ENCODE measurements around the gene ITPKB.
A peak's percentile ranks its signal among the peaks of the same experiment; 100 is the strongest.

Gene ITPKB

DNA sequence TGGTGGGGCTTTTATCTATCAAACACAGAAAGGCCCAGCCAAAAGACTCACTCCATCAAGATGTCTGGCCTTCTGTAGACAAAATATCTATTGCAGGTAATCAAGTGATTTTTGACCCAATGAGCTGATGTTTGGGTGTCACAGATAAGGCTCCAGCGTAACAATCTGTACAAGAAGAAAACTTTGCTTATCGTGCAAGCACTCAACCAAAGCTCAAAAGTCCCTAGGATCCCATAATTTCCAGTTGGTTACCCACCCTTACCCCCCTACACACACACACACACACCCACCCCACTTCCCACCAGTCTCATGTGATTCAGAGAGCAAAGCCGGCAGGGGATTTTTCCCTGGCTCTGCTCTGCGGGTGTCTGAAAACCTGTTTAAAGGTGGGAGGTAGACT is 5.8 kb downstream of the ITPKB start:
- peak; percentile 50 for FAIRE-seq
- DNase-seq (ENCODE audit: insufficient read length, low spot score) = no peak
- TF ChIP-seq POLR2AphosphoS5 (IDR thresholded peaks at IDR 0.05; ENCODE audit: low read depth, low read length) = peak; percentile 13; the same call in 1 of the 2 replicates
- no peak for TF ChIP-seq SPI1 (IDR thresholded peaks at IDR 0.05; ENCODE audit: low read depth, low read length)
- peak; percentile 28 for TF ChIP-seq PAX5 (IDR thresholded peaks at IDR 0.05; ENCODE audit: insufficient read depth, low read length, severe bottlenecking)
- TF ChIP-seq TAF1 (IDR thresholded peaks at IDR 0.05; ENCODE audit: low read depth, low read length) = no peak
- no peak for TF ChIP-seq POLR2A (IDR thresholded peaks at IDR 0.05; ENCODE audit: low read depth, low read length)
- TF ChIP-seq POU2F2 (IDR thresholded peaks at IDR 0.05; ENCODE audit: low read depth, low read length) = peak; percentile 35; the same call in 1 of the 2 replicates

DNA sequence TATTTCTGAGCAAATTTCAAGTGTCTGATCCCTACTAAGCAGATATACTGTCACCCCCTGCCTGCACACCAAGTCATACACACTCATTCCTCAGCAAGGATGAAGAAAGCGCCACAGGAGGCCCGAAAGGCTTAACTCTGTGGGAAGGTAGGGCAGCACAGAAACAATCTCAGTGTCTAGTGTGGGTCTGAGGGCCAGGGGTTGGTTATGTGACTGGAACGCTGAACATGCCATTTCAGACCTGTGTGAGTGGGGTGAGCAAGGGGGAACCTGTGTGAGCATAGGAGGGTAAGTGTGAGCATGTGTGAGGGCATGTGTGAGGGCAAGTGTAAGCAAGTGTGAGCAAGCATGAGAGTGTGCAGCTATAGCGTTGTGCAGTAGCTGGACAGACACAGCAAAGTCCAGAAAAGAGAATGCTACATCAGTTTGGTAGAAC is 6.2 kb downstream of the ITPKB start:
- FAIRE-seq (peak; percentile 81), DNase-seq (ENCODE audit: insufficient read length, low spot score) (no peak)
- TF ChIP-seq TAF1 (IDR thresholded peaks at IDR 0.05; ENCODE audit: low read depth, low read length) = no peak
- no peak for TF ChIP-seq SPI1 (IDR thresholded peaks at IDR 0.05; ENCODE audit: low read depth, low read length)
- peak; percentile 54; the same call in 1 of the 2 replicates for TF ChIP-seq POLR2AphosphoS5 (IDR thresholded peaks at IDR 0.05; ENCODE audit: low read depth, low read length)

DNA sequence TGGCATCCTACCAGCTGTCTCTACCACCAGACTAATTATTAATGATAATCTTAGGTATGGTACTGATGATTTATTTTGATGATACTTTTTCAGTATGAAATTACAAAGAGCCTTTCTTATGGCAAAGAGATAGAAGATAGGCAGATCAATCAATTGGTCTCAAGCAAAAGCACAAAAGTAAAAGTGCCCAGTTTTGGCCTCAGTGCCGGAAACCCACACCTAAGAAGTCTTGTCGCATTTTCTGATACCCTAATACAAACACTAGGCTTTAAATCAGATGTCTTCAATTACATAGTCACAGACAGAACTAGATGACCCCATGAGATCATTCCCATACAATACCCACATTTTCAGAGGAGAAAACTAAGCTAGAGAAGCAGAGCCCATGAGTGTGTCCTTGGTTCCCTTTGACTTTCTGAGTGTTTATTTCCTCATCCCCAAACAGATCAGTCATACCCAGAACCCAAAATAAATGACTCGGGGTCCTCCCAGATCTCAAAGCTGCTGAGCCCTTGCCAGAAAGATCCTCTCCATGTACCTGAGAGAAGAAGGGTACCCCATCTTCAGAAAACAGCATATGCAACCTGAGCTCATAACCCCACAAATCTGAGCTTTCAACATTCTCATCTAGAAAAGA is 7.7 kb downstream of the ITPKB start:
- no peak for FAIRE-seq
- no peak for DNase-seq (ENCODE audit: insufficient read length, low spot score)

DNA sequence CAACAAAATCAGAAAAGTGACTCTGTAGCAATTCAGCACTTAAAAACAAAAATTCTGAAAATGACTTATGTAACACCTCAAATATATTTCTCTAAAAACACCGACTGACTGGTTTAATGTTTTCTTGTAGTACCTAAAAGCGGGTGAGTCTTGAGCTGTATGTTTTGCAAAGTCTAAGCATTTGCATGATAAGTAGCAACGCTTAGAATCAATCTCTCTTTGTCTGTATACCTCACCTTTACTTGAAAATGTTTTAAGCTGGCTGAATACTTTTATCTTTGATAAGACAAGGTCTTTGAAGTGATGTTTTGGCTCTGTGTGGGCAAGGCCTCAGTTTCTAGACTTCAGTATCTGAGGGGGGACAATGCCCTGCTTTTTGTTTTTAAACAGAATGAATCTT is 8.2 kb downstream of the ITPKB start:
- DNase-seq (ENCODE audit: insufficient read length, low spot score) (no peak), FAIRE-seq (no peak)
- TF ChIP-seq POU2F2 (IDR thresholded peaks at IDR 0.05; ENCODE audit: low read depth, low read length) = no peak

More for the DNA sequence above, 7.7 kb downstream of the ITPKB start:
- TF ChIP-seq TAF1 (IDR thresholded peaks at IDR 0.05; ENCODE audit: low read depth, low read length) (no peak), PAX5 (IDR thresholded peaks at IDR 0.05; ENCODE audit: insufficient read depth, low read length, severe bottlenecking) (no peak), POLR2AphosphoS5 (IDR thresholded peaks at IDR 0.05; ENCODE audit: low read depth, low read length) (no peak), POU2F2 (IDR thresholded peaks at IDR 0.05; ENCODE audit: low read depth, low read length) (no peak), SPI1 (IDR thresholded peaks at IDR 0.05; ENCODE audit: low read depth, low read length) (no peak), POLR2A (IDR thresholded peaks at IDR 0.05; ENCODE audit: low read depth, low read length) (no peak)

DNA sequence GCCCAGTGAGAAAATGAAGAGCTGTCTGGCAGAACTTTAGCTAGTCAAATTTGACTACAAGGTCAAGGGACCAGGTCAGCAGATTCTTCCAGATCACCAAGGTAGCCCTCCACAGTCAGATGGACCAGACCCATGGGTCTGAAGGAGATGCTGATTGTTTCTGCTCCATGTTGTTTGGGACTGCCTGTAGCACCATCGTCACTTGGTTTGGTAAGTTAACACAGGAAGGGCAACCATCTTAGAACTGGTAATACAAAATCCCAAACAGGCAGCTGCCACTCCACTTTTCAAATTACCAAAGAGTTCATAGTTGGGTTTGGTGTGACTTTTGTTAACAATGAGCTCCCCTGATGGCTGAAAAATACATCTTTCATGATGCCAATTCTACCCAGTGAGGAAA is 9.0 kb downstream of the ITPKB start:
- DNase-seq (ENCODE audit: insufficient read length, low spot score) (no peak), FAIRE-seq (peak; percentile 47)
- no peak for TF ChIP-seq POLR2AphosphoS5 (IDR thresholded peaks at IDR 0.05; ENCODE audit: low read depth, low read length)
- TF ChIP-seq TAF1 (IDR thresholded peaks at IDR 0.05; ENCODE audit: low read depth, low read length) = no peak
- TF ChIP-seq PAX5 (IDR thresholded peaks at IDR 0.05; ENCODE audit: insufficient read depth, low read length, severe bottlenecking) = no peak
- no peak for TF ChIP-seq SPI1 (IDR thresholded peaks at IDR 0.05; ENCODE audit: low read depth, low read length)
- no peak for TF ChIP-seq POU2F2 (IDR thresholded peaks at IDR 0.05; ENCODE audit: low read depth, low read length)
- TF ChIP-seq POLR2A (IDR thresholded peaks at IDR 0.05; ENCODE audit: low read depth, low read length) = no peak

DNA sequence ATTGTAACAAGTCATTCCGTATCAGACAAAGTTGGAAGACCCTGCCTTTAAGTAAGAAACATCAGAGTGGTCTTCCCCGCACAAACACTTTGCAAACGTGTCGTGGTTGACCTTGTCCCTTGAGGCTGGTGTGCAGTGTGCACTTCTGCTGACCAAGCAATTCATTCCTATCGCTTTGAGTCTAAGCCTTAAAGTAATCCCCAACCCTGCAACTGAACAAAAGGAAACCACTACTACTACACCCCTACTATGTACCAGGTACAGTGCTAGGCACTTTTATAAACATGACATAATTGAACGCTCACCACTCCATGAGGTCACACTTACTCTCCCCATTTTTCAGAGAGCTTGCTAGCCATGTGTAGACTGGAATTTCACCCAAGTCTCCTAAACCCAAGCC is 10.6 kb downstream of the ITPKB start:
- DNase-seq (ENCODE audit: insufficient read length, low spot score) (no peak), FAIRE-seq (peak; percentile 74)
- TF ChIP-seq SPI1 (IDR thresholded peaks at IDR 0.05; ENCODE audit: low read depth, low read length) = no peak
- no peak for TF ChIP-seq PAX5 (IDR thresholded peaks at IDR 0.05; ENCODE audit: insufficient read depth, low read length, severe bottlenecking)
- no peak for TF ChIP-seq POLR2AphosphoS5 (IDR thresholded peaks at IDR 0.05; ENCODE audit: low read depth, low read length)
- TF ChIP-seq POLR2A (IDR thresholded peaks at IDR 0.05; ENCODE audit: low read depth, low read length) = no peak
- no peak for TF ChIP-seq POU2F2 (IDR thresholded peaks at IDR 0.05; ENCODE audit: low read depth, low read length)

DNA sequence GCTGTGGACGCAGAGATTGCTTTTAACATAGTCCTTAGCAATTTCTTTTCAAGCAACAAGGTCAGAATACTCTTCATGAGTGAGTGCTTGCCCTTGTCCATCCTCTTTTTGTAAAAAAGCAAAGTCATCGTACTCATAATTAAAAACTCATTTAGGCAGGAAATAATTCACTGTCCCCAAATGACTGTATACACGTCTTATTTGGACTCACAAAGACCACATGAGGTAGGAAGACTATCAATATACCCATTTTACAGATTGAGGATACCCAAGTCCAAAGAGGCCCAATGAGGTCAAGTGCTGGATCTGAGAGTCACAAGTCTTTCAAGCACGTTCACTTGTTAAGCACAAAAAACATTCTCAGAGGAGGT is 13.2 kb downstream of the ITPKB start:
- no peak for TF ChIP-seq POU2F2 (IDR thresholded peaks at IDR 0.05; ENCODE audit: low read depth, low read length)
- no peak for TF ChIP-seq SPI1 (IDR thresholded peaks at IDR 0.05; ENCODE audit: low read depth, low read length)
- TF ChIP-seq PAX5 (IDR thresholded peaks at IDR 0.05; ENCODE audit: insufficient read depth, low read length, severe bottlenecking) = no peak
- TF ChIP-seq TAF1 (IDR thresholded peaks at IDR 0.05; ENCODE audit: low read depth, low read length) = no peak
- no peak for TF ChIP-seq POLR2AphosphoS5 (IDR thresholded peaks at IDR 0.05; ENCODE audit: low read depth, low read length)
- no peak for TF ChIP-seq POLR2A (IDR thresholded peaks at IDR 0.05; ENCODE audit: low read depth, low read length)
- DNase-seq (ENCODE audit: insufficient read length, low spot score) (no peak), FAIRE-seq (no peak)

DNA sequence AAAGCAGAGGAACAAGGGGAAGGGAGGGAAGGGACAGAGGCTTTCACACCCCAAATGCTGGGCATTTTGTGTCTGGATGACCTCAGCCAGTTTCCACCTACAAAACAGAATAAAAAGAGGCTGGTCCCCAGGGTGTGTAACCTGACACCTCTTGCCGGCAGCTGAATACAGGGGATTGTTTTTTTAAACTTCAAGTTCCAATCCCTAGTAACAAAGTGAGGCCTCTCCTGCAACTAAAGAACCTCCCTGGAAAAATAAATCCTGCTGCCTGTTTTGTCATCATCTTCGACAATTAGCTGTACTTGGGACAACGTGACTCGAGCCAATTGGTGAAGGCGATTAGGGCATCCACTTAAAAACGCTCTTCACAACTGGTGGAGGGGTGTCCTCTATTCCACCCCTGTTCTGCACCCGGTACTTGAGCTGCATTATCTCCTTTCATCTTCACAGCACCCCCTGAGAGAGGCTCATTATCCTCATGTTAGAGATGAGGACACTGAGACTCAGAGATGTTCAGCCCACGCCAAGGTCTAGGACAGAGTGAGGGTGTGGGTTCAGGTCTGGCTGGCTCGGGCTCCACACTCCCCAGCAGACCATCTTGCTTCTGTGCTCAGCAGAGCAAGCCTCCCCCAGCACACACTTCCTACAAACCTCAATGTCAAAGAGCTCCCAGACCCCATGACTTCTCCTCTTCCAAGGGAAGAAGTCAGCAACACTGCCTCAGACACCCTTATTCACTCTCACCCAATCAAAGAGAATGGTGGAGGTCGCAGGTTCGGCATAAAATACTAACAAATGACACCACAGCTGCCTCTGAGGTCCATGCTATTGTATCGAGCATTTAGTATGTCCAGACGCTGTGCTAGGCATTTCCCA is 15.2 kb downstream of the ITPKB start:
- DNase-seq (ENCODE audit: insufficient read length, low spot score) = no peak
- no peak for TF ChIP-seq SPI1 (IDR thresholded peaks at IDR 0.05; ENCODE audit: low read depth, low read length)
- no peak for TF ChIP-seq TAF1 (IDR thresholded peaks at IDR 0.05; ENCODE audit: low read depth, low read length)
- no peak for TF ChIP-seq POLR2AphosphoS5 (IDR thresholded peaks at IDR 0.05; ENCODE audit: low read depth, low read length)
- no peak for TF ChIP-seq POU2F2 (IDR thresholded peaks at IDR 0.05; ENCODE audit: low read depth, low read length)
- TF ChIP-seq POLR2A (IDR thresholded peaks at IDR 0.05; ENCODE audit: low read depth, low read length) = no peak
- peak; percentile 60 for FAIRE-seq

DNA sequence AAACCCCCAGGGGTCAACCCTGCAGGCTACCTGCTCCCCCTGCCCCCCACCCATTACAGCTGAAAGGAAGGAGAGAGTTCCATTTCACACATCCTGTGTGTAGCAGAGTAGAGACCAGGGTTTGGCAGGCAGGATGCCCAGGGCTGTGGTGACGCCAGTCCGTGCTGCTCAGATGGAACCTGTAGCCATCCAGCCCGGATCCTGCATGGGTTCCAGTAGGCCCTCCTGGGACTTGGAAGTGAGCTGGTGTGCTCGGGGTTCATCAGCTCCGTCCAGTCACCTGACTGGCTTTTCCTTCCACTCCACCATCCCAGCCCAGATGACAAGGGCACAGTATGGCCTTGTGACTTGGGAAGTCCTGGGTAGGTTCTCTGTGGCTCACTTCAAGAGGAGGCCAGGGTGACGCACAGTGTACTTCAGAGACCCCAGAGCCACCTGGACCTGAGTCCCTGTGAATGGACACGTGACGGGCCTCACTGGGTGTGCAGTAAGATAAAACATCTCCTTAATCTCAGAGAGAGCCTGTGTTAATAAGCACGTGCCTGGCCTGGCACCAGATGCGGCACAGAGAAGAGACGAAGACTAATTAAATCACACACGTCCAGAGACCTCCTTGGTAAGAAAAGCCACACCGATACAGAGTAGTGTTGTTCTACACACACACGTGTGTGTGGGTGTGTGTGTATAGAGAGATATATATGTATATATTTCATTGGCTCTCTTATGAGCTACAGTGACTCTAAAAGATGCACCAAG is 16.0 kb downstream of the ITPKB start:
- FAIRE-seq (no peak), DNase-seq (ENCODE audit: insufficient read length, low spot score) (no peak)
- TF ChIP-seq POLR2A (IDR thresholded peaks at IDR 0.05; ENCODE audit: low read depth, low read length) = no peak
- TF ChIP-seq PAX5 (IDR thresholded peaks at IDR 0.05; ENCODE audit: insufficient read depth, low read length, severe bottlenecking) = no peak
- no peak for TF ChIP-seq TAF1 (IDR thresholded peaks at IDR 0.05; ENCODE audit: low read depth, low read length)
- TF ChIP-seq POLR2AphosphoS5 (IDR thresholded peaks at IDR 0.05; ENCODE audit: low read depth, low read length) = no peak
- TF ChIP-seq SPI1 (IDR thresholded peaks at IDR 0.05; ENCODE audit: low read depth, low read length) = no peak
- TF ChIP-seq POU2F2 (IDR thresholded peaks at IDR 0.05; ENCODE audit: low read depth, low read length) = no peak

All from GM12891 (cell line).